ENCODE results near the gene RAB27A.
"Not testable (repeated sequence)": the region's sequence is repeated elsewhere in the genome, so short reads cannot be mapped to it uniquely, and the experiment has no call there.

Gene RAB27A

DNA sequence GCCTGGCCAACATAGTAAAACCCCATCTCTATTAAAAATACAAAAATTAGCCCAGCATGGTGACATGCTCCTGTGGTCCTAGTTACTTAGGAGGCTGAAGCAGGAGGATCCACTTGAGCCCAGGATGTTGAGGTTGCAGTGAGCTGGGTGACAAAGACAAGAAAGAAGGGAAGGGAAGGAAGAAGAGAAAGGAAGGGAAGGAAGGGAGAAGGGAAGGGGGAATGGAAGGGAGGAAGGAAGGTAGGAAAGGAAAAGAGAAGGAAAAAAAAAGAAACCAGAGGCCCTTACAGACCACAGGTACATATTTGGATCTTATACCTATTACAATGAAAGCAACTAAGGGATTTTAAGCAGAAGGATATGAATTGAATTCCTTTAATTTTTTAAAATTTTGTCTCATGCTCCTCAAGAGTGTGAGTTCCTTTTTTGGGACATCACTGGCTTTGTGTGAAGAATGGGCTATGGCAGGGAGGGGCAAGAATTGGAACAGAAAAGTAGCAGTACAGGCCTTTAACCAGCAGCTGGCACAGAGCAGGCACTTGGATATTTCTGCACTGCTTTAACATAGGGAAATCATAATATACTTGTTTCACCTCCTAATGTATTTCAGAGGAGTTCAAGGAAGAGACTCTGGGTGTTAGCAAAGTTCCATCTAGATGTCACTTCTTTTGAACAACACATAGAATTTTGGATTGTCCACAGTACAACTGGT lies 7.9 kb downstream of the RAB27A start:
- no peak for DNase-seq

DNA sequence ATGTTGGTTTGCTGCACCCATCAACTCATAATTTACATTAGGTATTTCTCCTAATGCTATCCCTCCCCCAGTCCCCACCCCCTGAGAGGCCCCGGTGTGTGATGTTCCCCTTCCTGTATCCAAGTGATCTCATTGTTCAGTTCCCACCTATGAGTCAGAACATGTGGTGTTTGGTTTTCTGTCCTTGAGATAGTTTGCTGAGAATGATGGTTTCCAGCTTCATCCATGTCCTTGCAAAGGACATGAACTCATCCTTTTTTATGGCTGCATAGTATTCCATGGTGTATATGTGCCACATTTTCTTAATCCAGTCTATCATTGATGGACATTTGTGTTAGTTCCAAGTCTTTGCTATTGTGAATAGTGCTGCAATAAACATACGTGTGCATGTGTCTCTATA lies 9.0 kb downstream of the RAB27A start:
- DNase-seq, result not testable (repeated sequence)

DNA sequence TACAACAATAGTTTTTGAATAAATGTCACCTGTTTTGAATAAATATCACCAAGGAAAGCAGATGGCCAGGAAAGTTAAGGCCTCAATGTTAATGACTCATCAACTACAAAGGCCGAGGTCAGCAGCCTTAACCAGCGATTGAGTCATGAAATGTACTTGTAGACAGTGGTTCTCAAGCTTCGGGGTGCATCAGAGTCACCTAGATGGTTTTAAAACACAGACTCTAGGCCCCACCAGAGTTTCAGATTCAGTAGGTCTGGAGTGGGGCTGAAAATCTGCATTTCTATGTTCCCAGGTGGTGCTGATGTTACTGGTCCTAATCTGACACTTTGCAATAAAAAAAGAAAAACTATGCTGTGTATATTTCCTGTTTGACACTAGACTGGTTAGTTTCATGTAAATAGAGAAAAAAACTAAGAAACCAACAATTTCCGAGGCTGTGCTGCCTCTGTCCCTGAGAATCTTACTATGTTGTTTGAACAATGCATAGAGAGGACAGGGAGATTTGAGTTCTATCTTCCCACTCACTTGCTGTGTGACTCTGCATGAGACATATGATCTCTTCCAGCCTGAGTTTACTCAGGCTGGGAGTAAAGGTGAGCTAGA lies 9.8 kb downstream of the RAB27A start:
- no peak for DNase-seq

DNA sequence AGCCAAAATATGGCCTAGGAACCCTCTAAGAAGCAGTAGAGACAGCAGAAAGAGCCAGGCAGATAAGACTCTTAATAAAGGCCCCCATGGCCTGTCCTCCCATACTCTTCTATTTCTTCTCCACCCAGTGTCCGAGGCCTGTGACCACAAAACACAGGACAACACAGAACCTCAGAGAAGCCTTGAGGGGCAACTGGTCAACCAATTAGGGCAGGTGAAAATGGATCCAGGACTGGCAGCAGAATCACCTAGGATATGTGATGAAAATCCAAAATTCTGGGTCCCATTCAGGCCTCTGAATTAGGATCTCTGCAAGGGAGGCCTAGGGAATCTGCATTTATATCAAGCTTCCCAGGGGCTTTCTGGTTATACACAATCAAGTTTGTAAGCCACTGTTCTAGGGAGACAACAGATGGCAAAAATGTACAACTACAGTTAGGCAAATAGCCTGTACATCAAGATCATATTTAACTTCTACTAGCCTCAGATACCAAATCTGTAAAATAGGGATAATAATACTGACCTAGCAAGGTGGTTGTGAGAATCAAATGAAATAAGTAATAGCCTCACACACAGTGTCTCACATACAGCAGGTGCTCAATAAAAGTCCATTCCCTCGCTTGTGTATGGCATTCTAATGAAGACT lies 10.4 kb downstream of the RAB27A start:
- no peak for DNase-seq

DNA sequence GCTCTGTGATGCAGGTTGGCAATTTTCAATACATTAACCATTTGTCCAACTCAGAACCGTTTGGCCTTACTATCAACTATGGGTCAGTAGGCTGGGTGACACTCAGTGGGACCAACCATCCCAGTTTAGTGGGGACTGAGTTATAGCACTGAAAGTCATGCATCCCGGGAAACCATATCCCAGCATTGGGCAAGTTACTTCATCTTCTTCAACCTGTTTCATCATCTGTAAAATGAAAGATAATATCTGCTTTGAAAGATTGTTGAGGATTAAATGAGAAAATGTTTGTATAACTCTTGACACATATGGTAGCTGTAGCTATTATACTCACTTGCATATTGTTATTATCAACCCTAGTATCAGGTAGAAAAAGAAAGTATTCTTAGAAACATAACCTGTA lies 11.9 kb downstream of the RAB27A start:
- DNase-seq, result no peak

DNA sequence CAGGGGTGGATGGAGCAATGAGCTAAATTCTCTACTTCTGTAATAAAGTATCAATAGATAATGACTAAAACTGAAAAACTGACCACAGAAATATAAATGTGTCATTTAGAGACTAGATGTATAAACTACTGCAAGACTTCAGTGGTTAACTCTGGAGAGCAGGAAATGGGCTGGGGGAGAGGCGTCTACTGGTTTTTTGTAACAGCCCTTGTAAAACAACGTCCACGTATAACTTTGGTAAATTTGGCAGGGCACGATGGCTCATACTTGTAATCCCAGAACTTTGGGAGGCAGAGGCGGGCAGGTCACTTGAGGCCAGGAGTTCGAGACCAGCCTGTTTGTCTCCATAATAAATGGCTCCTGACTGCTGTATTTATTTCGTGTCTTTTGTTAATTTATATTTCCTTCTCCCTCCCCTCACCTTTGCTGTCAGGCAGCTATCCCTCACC lies 12.5 kb downstream of the RAB27A start:
- no peak for DNase-seq

DNA sequence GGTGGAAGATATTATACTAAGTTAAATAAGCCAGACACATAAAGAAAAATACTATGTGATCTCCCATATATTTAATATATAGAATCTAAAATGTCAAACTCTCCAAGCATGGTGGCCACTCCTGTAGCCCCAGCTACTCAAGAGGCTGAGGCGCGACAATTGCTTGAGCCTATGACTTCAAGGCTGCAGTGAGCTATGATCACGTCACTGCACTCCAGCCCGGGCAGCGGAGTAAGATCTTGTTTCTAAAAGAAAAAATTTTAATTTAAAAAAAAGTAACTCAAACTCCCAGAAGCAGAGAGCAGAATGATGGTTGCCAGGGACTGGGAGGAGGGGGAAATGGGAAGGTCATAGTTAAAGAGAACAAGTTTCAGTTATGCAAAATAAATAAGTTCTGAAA lies 13.3 kb downstream of the RAB27A start:
- DNase-seq, result no peak

DNA sequence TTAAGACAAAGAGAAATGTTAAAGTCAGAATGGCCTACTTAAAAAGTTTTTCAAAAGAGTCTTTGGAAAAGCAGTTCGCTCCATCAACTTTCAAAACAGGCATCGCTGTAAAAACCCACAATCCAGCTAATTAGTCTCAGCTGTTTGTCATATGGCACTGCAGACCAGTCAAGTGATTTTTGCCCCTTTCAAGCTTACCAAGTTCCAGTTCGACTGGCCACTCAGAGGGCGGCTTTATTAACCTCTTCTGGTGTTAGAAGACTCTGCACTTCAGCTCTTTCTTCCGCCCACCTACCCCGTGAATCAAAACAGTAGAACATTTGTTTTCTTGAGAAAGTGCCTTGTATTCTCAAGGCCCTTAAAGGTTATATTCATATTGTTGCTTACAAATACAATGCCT lies 19.3 kb downstream of the RAB27A start:
- no peak for DNase-seq

DNA sequence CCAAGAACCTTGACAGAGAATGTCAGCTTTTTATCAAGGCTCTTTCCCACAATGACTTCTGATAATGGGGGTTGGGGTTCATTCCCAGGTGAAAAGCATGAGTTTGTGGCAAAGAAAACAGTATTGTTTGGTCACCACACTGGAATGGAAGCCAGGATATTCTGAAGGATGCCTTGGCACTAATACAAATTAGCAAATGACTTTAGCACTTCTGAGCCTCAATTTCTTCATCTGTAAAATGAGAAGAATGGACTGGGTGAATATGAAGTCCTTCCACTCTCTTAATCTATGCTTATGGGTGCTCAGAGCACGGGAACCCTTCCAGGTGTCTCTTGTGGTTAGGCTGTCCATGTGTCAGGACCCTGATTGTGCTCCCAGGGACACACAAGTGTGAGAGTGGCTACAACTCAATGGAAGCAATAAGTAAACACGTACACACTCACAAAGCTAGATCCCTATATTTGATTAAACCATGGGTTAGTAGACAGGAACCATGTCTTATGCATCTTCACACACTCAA lies 21.4 kb downstream of the RAB27A start:
- no peak for DNase-seq

DNA sequence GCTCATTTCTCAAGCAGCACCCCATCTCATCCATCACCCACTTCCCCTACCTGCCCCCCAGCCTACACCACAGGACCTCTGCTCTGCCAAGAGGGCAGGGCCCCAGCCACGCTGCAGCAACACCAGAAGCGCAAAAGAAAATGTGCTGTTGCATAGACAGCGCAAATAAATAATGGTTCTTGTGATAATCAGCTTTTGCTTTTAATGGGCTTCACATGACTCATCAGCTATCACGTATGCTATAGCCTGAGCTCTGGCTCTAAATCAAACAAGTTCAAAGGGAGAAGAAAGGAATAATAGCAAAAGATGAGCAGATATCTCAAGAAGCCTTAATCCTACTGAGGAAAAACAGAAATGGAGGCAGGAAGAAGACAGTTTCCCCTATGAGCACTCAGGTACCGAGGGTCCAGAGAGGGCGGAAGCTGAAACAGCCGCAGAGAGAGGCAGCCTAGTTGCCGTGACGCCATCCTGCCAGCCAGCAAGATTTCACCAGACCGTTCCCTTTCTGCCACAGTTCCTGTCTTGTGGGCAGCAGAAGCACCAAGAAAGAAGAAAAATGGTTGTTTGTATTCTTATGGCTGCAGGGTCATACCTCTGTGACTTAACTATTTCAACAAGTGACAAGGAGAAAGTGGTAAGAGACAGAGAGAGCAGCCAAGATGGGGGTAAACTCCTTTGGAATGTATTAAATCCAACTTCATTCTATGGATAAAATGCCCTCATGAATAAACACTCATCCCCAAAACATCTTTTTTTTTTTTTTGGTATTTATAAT lies 22.0 kb downstream of the RAB27A start:
- DNase-seq, result no peak

DNA sequence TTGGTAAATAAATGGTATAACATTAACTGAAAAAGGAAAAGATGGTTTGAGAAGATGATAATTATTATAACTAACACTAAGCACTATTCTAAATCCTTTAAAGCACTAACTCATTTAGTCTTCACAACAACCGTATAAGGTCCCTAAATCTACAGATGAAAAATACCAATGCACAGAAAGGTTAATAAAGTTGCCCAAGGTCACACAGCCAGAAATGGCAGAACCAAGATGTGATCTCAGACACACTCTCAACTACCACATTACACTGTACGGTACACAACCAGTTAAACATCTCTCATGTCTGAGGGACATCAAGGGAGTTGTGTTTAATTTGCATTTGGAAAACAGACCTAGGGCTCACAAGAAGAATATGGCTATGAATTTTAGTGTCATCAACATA lies 23.1 kb downstream of the RAB27A start:
- DNase-seq, result no peak

DNA sequence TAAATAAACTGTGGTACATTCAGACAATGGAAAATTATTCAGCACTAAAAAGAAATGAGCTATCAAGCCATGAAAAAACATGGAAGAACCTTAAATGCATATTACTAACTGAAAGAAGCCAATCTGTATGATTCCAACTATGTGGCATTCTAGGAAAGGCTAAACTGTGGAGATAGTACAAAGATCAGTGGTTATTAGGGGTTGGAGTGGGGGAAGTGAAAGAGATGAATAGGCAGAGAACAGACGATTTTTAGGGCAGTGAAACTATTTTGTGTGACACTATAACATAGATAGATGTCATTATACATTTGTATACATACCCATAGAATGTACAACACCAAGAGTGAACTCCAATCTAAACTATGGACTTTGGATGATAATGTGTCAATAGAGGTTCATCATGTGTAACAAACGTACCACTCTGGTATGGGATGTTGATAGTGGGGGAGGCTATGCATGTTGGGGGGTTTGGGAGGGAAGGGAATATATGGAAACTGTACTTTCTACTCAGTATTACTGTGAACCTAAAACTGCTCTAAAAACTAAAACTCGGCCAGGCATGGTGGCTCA lies 29.0 kb downstream of the RAB27A start:
- no peak for DNase-seq

DNA sequence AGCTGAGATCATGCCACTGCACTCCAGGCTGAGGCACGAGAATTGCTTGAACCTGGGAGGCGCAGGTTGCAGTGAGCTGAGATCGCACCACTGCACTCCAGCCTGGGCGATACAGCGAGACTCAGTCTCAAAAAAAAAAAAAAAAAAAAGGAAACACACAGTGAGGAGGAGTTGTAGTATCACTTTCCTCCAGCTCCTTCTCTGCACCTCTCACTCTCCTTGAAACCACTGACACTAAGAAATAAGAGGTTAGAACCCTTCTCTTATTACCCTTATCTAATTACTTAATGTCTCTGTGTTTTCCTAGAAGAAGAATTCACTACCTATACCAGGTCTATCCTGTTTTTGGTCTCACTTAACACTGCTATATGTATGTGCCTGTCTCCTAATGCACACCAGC lies 31.7 kb downstream of the RAB27A start:
- DNase-seq, result no peak

DNA sequence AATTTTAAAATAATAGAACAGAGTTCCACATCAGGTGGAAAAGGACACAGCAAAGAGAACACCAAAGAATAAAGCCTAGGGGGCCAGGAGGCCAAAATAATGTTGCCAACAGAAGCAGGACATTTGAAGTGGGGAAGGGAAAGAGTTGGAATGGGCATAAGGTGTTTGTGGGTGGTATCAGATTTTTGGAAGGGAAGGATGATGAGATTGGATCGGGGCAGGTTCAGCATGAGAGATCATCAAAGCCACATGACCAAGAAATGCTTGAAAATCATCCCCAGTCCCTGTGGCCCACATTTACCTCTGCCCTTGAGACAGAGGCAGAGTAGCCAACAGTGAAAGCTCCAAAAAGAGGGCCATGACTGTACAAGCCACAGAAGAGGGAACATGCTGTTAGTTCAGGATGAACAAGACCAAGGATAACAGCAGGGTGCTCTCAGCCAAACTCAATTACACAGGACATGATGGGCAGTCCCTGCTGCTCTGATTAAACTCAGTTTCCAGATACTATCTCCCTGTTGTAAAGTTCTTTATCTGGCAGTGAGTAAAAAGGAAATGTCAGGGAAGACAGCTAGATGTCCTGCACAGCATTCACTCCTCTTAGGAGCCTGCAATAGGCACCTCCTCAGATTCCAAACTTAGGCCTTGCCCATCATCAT lies 32.5 kb downstream of the RAB27A start:
- DNase-seq, result no peak

DNA sequence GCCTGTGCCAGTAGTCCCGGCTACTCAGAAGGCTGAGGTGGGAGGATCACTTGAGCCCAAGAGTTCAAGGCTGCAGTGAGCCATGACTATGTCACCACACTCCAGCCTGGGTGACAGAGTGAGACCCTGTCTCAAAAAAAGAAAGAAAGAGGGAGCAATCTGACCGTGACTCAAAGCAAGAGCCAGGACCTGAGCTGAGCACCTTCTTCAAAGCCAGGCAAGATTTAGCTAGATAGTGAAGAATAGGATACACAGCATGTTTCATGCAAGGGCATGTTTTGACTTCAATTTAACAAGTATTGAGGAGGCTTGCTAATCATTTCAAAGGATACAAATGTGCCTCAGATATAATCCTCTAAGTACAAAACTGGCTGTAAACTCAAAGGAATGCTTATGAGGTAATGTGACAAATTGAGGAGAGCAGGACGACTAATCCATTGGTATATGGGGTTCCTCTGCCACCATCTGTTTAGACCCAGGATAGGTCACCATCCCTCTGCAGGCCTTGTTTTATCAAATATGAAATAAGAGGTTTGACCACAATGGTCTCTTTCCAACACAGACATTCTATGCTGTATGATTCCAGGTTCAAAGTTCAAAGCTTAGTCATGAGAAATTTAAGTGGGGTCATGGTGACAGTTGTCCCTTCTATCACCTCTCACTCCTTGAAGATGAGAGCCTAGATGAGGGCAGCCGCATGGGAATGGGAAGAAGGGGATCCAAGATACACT lies 33.2 kb downstream of the RAB27A start:
- DNase-seq, result no peak

DNA sequence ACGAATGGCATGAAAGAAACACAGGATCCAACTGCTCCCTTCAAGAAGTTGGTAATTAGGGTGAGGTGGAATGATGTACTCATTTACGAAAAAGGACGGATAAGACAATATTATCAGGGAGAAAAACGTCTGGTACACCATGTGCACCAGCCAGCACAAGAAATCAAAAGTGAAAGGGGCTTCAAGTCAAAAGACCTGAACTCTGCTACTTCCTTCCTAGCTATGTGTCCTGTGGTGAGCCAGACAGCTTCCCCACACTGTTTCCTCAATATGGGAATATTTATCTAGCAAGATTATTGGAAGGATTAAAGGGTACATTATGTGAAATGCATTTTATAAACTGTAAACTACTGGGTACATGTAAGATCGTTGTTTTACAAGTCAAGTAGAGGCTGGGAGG lies 33.9 kb downstream of the RAB27A start:
- DNase-seq, result no peak

DNA sequence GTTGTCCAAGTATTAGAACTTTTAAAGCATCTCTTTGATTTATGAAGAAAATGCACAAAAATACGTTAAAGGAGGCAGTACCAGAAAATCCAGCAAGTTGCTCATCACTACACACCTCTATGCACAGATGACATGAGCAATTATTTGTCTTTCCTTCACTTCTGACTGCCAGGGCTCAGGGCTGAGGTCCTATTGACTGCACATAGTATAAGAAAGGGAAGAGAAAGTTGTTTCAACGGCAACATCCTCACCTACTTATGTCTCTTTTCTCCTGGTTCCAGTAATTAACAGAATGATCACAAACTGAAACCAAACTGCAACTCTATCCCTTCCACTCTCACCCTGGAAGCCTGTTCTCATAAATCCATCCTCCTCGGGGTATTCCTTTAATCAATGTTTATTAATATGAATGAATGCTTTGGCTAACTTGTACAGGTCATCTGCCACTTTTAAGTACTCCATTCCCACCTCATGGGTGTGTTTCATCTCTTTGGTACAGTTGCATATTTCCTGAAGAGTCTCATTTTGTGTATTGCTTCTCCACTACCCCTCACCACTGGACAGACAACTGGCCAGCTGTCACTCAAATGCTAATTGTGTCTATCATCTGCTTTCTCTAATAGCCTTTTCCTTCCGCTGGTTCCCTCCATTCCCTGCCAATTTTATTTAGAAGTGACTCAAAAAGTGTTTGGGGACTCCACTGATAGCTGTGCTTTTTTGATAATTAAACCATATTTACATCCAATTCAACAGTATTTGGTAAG lies 34.5 kb downstream of the RAB27A start:
- DNase-seq, result no peak

DNA sequence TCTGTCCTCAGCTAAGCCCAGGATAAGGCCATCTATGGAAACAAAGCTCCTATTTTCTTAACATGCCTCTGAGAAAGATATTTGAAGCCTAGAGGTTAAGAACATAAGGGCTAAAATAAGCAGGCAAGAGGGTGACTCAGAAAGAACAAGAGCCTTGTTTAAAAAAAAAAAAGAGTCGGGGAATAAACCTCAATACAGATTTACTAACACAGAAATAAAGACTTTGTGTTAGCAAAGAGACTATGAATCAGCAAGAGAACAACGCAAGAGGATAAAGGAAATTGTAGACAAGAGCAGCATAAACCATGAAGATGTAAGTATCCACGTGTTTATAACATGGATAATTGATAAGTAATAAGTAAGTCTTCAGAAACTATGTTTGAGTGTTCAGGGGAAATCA lies 36.0 kb downstream of the RAB27A start:
- no peak for DNase-seq

DNA sequence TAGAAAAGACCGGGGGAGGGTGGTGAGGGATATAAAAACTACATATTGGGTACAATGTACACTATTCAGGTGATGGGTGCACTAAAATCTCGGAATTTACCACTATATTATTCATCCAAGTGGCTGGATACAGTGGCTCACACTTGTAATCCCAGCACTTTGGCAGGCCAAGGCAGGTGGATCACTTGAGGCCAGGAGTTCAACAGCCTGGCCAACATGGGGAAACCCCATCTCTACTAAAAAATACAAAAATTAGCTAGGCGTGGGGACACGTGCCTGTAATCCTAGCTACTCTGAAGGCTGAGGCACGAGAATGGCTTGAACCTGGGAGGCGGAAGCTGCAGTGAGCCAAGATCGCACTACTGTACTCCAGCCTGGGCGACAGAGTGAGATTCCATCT lies 37.4 kb downstream of the RAB27A start:
- not testable (repeated sequence) for DNase-seq

DNA sequence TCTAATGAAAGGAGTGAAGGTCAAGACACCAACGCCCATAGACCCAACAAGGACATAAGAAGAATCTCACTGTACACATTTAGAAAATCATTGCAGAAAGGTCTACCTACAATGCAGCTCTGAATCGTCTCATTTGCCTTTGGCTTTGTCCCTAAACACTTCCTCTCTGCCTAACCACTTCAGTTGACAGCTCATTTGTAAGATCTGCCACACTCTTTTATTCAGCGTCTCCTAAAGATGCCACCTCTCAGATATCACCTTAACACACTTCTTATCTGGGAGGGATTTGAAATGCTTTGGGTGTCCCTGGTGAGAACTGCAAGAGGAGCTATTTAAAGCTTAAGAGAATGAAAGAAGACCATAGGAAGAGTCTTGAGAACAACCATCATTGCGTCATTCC lies 38.7 kb downstream of the RAB27A start:
- no peak for DNase-seq

DNA sequence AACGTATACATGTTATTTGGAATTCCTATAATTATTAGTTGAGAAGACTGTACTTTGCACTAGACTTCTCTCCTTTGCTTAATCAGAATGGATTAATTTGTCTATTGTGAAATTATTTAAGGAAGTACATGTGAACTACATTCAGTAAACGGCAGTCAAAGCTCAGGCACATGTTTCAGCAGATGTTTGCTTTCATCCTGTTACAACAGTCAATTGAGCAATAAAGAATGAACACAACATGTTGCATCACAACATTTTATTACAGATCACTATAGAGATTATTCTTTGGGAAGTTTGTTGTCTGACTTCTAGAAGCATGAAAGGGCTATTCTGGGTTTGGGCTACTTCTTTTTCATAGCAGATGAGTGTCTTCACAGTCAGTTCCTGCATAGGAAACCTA lies 39.2 kb downstream of the RAB27A start:
- DNase-seq, result no peak
